GM21717 (cell line): ENCODE measurements around the gene SLC37A2.
A peak's percentile ranks its signal among the peaks of the same experiment; 100 is the strongest.
"Not testable (repeated sequence)": the region's sequence is repeated elsewhere in the genome, so short reads cannot be mapped to it uniquely, and the experiment has no call there.

Experiments
- ATAC-seq: cut with Tn5 transposase; IDR thresholded peaks from one replicate; pipeline ENCODE4 v1.9.1; 2021; ENCODE audit warnings: mild to moderate bottlenecking, moderate library complexity; ENCODE audit not compliant: unreplicated experiment

The SLC37A2 gene

DNA sequence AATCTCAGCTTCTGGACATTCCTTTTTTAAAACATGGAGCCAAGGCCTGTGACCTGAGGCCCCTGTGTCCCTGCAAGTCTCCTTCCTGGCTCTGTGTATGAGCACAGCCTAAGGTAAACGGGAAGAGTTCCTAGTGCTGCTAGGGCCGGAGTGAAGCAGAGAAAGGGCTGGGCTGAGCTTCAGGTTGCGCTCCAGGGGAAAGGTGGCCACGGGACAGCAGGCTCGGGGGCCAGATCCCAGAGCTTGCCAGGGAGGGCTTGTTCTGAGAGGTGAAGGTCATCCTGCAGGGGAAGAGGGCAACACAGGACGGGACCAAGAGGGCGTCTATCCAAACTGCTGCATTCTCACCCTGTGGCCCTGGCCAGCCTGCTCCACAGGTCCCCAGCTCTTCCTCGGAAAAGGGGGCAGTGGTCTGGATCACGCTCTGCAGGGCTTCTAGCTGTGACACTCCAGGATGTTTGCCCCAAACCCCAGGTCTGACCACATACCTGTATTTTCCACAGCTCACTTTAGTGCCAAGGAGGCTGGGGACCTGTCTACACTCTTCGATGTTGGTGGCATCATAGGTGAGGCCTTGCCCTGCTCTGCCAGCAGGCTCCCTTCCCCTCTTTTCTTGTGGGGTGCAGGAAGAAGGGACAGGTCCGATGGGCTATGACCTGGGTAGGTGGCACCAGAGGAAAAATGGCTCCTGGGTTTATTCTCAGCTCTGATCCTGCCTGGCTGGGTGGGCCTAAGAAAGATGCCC lies 20.4 kb downstream of the SLC37A2 start:
- no peak for ATAC-seq

GRCh38 chr11:125084057-125084416 lies 20.9 kb downstream of the SLC37A2 start:
- ATAC-seq = no peak

- ATAC-seq = no peak
These were observed 21.7 kb downstream of the SLC37A2 start for GRCh38 chr11:125084761-125085231.

- ATAC-seq = no peak
These were observed 22.4 kb downstream of the SLC37A2 start for GRCh38 chr11:125085301-125086081.

GRCh38 chr11:125086633-125087296 lies 23.7 kb downstream of the SLC37A2 start:
- no peak for ATAC-seq

DNA sequence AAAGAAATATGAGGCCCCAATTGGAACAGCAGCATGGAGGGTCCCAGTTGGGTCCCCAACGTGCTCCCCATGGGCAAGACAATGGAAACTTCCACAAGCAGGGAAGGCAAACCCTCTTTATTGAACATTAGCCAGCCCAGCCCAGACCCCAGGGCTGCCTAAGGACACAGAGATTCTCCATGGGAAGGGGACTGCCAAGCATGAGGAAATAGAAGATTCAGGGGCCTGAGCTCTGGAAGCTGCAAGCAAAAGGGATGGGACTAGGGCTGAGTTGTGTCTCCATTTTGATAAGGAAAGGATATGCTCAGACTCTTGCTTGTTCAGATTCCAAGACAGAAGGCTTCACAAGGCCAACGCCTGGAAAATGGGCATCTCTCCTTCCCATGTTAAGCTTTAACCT lies 25.0 kb downstream of the SLC37A2 start:
- no peak for ATAC-seq

DNA sequence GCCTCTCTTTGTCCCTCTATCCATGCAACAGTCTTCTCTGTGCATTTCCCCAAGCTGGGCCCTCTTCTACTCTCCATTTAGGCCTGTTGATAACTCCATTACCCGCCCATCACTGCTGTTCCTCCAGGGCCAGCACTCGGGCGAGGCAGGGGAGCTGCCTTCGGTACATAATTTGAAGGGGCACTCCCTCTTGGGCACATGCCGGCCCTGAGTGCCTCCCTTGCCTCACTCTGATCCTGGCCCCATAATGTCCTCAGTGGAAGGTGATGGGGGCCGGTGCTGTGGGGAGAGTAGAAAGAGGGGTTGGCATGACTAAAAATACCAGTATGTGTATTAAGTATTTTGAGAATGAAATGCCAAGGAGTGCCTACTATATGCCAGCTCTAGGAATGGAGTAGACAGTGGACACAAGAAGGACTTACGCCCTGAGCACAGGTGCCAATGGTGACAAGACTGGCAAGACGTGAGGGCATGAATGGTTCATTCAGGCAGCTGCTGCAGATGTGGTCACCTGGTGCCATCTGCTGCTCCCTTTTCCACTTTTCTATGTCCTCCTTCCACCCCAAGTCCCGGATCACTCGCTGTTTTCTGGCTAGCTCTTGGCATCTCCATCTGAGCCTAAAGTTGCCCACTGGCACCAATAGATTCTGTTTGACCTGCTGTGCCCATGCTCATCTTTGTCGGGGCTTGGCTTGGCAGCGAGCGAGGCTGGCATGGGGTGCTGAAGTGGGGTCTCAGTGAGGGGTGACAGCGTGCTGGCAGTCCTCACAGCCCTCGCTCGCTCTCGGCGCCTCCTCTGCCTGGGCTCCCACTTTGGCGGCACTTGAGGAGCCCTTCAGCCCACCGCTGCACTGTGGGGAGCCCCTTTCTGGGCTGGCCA lies 25.7 kb downstream of the SLC37A2 start:
- ATAC-seq = no peak

- ATAC-seq = not testable (repeated sequence)
These were observed 26.4 kb downstream of the SLC37A2 start for GRCh38 chr11:125089481-125089880.

DNA sequence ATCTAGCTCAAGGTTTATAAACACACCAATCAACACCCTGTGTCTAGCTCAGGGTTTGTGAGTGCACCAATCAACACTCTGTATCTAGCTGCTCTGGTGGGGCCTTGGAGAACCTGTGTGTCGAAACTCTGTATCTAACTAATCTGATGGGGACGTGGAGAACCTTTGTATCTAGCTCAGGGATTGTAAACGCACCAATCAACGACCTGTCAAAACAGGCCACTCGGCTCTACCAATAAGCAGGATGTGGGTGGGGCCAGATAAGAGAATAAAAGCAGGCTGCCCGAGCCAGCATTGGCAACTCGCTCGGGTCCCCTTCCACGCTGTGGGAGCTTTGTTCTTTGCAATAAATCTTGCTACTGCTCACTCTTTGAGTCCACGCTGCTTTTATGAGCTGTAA lies 27.0 kb downstream of the SLC37A2 start:
- ATAC-seq = not testable (repeated sequence)

GRCh38 chr11:125090816-125091215 lies 27.7 kb downstream of the SLC37A2 start:
- peak; percentile 17 for ATAC-seq

GRCh38 chr11:125091247-125091876 lies 28.3 kb downstream of the SLC37A2 start:
- ATAC-seq = peak; percentile 58

- ATAC-seq = no peak
These were observed 29.0 kb downstream of the SLC37A2 start for GRCh38 chr11:125091877-125092664.

GRCh38 chr11:125092669-125093068 lies 29.6 kb downstream of the SLC37A2 start:
- no peak for ATAC-seq

GRCh38 chr11:125093502-125093901 lies 30.4 kb downstream of the SLC37A2 start:
- ATAC-seq = no peak

GRCh38 chr11:125094731-125095130 lies 31.6 kb downstream of the SLC37A2 start:
- no peak for ATAC-seq

DNA sequence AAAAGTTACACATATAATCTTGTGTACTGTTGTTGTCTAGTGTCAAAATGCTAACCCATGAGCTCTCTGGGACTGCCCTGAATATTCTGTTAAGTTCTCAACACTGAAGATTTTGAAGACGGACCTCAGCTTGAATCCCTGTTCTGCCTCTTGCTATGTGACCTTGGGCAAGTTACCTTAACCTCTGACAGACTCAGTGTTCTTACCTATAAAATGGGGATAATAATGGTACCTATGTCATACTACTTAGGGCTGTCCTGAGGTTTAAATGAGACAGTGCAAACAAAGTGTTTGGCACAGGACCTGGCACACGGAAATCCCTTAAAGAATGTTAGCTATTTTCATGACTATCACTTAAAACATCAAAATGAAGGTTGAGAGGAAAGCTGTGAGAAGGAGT lies 37.0 kb downstream of the SLC37A2 start:
- ATAC-seq = no peak

- no peak for ATAC-seq
These were observed 38.5 kb downstream of the SLC37A2 start for GRCh38 chr11:125101596-125101995.

DNA sequence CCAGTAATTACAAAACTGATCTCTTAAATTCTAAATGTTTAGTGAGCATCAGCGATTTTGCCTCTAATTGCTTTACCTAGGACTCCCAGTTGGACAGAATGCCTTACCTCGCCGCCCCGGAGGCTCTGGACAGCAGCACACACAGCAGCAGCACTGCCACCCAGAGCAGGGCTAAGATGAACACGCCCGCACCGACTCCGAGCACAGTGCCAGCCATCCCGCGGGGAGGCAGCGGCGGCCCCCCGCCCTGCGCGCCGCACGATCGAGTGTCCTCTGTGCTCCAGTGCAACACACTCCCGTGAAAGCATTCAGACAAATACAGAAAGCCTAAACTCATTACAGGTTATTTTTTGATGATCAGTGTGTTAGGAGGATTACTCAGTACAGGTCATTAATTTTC lies 38.9 kb downstream of the SLC37A2 start:
- ATAC-seq = no peak

- ATAC-seq = no peak
These were observed 39.4 kb downstream of the SLC37A2 start for GRCh38 chr11:125102510-125102909.
